Upper lobe of right lung (tissue), 1 donor: ENCODE results near the gene OR6B2. TPM values are rescaled to one million over a fixed set of nuclear protein-coding genes. Genes with fewer than 3 reads are reported as not detected.
A peak's percentile ranks its signal among the peaks of the same experiment; 100 is the strongest.

ENCODE experiments used
- ATAC-seq: fragments of 200-7000 bp; cut with Tn5 transposase; one replicate; pipeline ENCODE4 v1.9.1; 2020; ENCODE audit warnings: mild to moderate bottlenecking, moderate library complexity
- DNase-seq: peaks from one replicate; pipeline ENCODE4 v3.0.0-alpha.2; 2020
- H3K27ac ChIP-seq: fragments of 200-600 bp; one replicate; pipeline ENCODE4 v1.8.0; 2022
- H3K27me3 ChIP-seq: fragments of 200-600 bp; one replicate; pipeline ENCODE4 v1.8.0; 2022; ENCODE audit warnings: mild to moderate bottlenecking
- H3K36me3 ChIP-seq: fragments of 200-600 bp; one replicate; pipeline ENCODE4 v1.8.0; 2022
- H3K4me1 ChIP-seq: fragments of 200-600 bp; one replicate; pipeline ENCODE4 v1.8.0; 2022
- H3K4me3 ChIP-seq: fragments of 200-600 bp; one replicate; pipeline ENCODE4 v1.8.0; 2022; ENCODE audit warnings: mild to moderate bottlenecking
- H3K9me3 ChIP-seq: fragments of 200-600 bp; one replicate; pipeline ENCODE4 v1.8.0; 2022
- CTCF ChIP-seq: fragments of 200-600 bp; IDR thresholded peaks from one replicate; pipeline ENCODE4 v1.8.0; 2022; ENCODE audit warnings: antibody characterized with exemption
- intact Hi-C: fragments of 100-400 bp; cut with DNase I; formaldehyde crosslinking; loops from one replicate; pipeline ENCODE4 v1.11.0; 2022
- total RNA-seq: library from RNA; stranded (reverse); fragmentation: NEBNext Ultra II Directional; extraction: Animal tissue kit (Norgen Biotek cat#: 25700); gene quantifications from one replicate; pipeline ENCODE4 v1.2.1, GENCODE V29; 2021
- donor health status: DM: no; HTN: yes; CAD: no; lungs with severe emphysema.

OR6B2 gene
- total RNA-seq, 1 donor from 2014 or later = not detected

GRCh38 chr2:240037358-240037757, 7.1 kb upstream of the OR6B2 start:
- Histone ChIP-seq H3K27me3 (peaks cover 32% of the 10 kb centered on the region), H3K4me3 (no peak overlapping the region), H3K4me1 (no peaks in the 10 kb centered on the region), H3K27ac (no peak overlapping the region), H3K9me3 (no peaks in the 10 kb centered on the region), H3K36me3 (no peaks in the 10 kb centered on the region)
- intact Hi-C loops = no loop called here
- ATAC-seq (no peak), DNase-seq (no peak)
- no peak for TF ChIP-seq CTCF

GRCh38 chr2:240033330-240033678, 3.1 kb upstream of the OR6B2 start:
- no peaks in the 10 kb centered on the region for H3K36me3 ChIP-seq
- intact Hi-C loops = no loop called here
- ATAC-seq (no peak), DNase-seq (no peak)
- no peaks in the 10 kb centered on the region for H3K9me3 ChIP-seq
- no peak overlapping the region for H3K27ac ChIP-seq
- H3K4me1 ChIP-seq = no peaks in the 10 kb centered on the region
- H3K27me3 ChIP-seq = peaks cover 19% of the 10 kb centered on the region
- TF ChIP-seq CTCF = no peak
- no peak overlapping the region for H3K4me3 ChIP-seq

GRCh38 chr2:240032406-240033329, 2.4 kb upstream of the OR6B2 start:
- Histone ChIP-seq H3K27me3 (peaks cover 15% of the 10 kb centered on the region), H3K4me3 (no peak overlapping the region), H3K36me3 (no peaks in the 10 kb centered on the region), H3K27ac (no peak overlapping the region), H3K4me1 (no peaks in the 10 kb centered on the region), H3K9me3 (no peaks in the 10 kb centered on the region)
- DNase-seq (no peak), ATAC-seq (no peak)
- intact Hi-C loops = no loop called here
- no peak for TF ChIP-seq CTCF

- H3K27ac ChIP-seq = peak overlapping the region; percentile 98
- DNase-seq (no peak), ATAC-seq (peak; percentile 5)
- H3K36me3 ChIP-seq = peaks cover 15% of the 10 kb centered on the region
- no peak for TF ChIP-seq CTCF
- intact Hi-C loops = no loop called here
- peaks cover 15% of the 10 kb centered on the region for H3K4me1 ChIP-seq
- H3K9me3 ChIP-seq = no peaks in the 10 kb centered on the region
- H3K27me3 ChIP-seq = no peaks in the 10 kb centered on the region
- peak overlapping the region; percentile 99 for H3K4me3 ChIP-seq
Measured at GRCh38 chr2:240024766-240025165, 5.5 kb downstream of the OR6B2 start.

- intact Hi-C loops = no loop called here
- no peak for ATAC-seq
Measured at GRCh38 chr2:240023792-240024191, 6.4 kb downstream of the OR6B2 start.

More at GRCh38 chr2:240023792-240024191, 6.4 kb downstream of the OR6B2 start:
- no peaks in the 10 kb centered on the region for H3K9me3 ChIP-seq
- DNase-seq = no peak
- H3K4me3 ChIP-seq = peak overlapping the region; percentile 99
- H3K4me1 ChIP-seq = peaks cover 15% of the 10 kb centered on the region
- TF ChIP-seq CTCF = no peak
- no peak overlapping the region for H3K27ac ChIP-seq
- H3K36me3 ChIP-seq = peaks cover 22% of the 10 kb centered on the region
- no peaks in the 10 kb centered on the region for H3K27me3 ChIP-seq
